DMS114 treated with DMSO at 0.1 percent for 48 hours (cell line): ENCODE measurements around the gene MTCL3.

Source experiments
- DNase-seq: peaks from one replicate; lab custom pipeline; 2025; ENCODE audit not compliant: unreplicated experiment; lab: John Stamatoyannopoulos, UW

The MTCL3 gene

DNA sequence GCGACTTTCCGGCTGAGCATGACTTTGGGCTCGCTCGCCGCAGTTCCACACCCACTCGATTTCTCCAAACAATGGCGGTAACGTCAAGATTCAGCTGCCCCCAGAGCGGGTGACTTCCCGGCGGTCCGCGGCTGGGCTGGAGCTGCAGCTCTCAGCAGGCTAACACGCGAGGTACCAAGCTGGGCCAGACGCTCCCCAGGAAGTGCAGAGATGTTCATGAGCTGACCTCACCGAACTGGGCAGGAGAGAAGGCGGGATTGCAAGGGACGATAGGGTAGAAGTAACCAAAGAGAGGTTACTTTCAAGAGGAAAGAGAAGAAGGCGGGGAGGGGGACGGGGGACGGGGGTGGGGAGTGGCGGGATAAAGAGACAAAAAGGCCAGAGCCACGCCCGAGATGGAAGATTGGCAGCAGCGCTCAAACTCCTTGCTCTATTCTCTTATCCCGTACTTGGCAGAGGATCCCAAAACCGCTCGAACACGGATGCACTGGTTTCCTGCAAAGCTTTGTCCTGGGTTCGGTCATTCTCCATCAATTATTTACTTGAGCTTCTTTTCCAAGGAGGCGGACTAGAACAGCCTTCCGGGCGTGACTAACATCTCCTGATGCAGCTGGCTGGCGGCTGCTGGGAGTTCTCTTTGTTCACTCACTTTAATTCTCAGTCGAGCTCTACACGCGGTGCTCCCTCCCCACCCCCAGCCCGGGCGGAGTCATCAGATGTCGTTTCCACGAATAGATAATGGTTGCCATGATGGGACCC lies at the start of gene MTCL3:
TSS of gene MTCL3 (minus strand) at position 626 of the 759 bp plus-strand sequence.
- no peak for DNase-seq

DNA sequence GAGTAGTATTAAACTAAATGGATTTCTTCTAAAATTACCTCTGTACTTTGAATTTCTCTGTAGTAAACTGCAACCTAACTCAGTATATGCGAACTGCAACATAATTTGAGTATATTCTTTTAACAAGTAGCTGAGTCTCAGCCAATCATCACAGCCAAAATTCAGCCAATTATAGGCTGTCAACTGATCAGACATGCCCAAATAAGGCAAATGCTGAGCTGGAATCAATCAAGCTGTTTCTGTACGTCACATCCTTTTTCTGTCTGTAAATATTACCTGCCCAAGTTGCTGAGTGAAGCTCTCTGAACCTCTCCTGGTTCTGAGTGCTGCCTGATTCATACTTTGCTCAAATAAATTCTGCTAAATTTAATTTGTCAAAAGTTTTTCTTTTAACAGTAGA lies 48.3 kb upstream of the MTCL3 start:
- no peak for DNase-seq

DNA sequence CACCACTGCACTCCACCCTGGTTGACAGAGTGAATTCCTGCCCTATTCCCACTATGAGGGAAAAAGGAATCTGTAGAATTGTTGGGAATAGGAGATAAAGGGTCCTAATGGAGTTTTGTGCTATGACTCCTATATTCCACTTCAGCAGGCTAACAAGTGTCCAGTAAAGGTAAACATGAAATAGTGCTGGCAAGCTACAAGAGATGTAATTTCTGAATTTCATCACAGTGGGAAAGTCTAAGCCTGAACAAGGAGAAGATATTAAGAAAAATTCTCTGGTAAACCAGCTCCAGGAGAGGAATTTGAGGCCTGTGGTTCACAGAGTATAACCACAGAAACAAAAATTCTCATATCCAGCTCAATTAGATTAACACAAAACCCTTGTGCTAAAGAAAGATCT lies 47.5 kb upstream of the MTCL3 start:
- no peak for DNase-seq

DNA sequence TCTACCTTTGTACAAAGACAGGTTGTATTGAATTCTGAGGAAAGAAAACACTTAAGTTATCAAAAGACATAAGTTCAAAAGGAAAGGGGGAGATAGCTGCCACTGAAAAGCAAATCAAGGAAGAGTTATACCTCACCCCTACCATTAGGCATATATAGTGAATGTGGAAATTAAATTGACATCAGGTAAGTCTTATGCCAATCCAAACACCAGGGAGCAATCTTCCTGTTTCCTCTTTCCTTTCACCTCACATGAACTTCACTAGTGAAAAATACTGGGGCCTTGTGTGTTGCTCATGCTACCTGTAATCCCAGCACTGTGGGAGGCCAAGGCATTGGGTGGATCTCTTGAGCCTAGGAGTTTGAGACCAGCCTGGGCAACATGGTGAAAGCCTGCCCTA lies 47.0 kb upstream of the MTCL3 start:
- no peak for DNase-seq

DNA sequence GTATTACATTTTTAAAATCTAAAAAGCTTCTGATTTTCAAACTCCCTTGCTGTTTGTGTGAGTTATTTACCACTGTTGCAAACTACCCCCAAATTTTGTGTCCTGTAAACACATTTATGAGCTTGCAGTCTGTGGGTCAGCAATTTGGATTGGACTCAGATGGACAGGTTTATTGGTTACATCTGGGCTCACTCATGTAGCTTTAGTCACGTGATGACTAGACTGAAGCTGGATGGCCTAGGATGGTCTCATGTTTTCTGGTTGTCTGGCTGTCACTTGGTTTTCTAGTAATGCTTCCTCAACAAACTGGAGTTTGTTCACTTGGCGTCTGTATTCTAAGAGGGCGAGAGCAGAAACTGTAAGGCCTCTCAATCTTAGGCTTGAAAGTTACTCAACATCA lies 45.6 kb upstream of the MTCL3 start:
- no peak for DNase-seq

DNA sequence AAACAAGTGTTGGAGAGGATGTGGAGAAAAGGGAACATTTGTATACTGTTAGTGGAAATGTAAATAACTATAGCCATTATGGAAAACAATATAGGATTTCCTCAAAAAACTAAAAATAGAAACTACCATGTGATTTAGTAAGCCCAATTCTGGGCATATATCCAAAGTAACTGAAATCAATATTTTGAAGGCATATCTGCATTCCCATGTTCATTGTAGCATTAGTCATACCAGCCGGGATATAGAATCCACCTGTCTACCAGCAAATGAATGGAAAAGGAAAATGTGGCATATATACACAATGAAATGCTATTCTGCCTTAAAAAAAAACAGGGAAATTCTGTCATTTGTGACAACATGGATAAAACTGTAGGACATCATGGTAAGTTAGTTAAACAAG lies 42.5 kb upstream of the MTCL3 start:
- no peak for DNase-seq

DNA sequence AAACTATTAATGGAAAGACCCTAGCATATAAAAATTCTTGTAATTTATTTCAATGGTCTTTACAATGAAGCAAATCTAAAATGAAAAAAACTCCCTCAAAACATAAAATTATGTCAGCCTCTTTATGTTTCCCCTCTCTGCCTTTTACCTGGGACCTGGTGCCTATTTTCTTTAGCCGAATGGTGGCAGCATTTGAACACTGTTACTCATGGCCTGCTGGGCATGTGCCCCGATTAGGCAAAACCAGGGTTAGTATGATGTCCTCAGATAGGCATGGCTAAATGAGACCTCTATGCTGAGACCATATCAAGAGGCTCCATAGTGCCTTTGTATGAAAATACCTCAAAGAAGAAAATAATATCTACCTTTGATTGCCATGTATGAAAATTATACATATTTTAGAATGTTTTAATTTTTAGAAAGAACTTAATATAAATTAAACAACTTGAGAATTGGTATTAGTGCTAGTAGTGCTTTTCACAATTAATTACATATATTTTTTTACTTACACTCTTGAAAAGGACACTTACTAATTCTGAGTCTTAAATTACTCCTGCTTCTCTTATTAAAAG lies 35.4 kb upstream of the MTCL3 start:
- peak; percentile 8 for DNase-seq

DNA sequence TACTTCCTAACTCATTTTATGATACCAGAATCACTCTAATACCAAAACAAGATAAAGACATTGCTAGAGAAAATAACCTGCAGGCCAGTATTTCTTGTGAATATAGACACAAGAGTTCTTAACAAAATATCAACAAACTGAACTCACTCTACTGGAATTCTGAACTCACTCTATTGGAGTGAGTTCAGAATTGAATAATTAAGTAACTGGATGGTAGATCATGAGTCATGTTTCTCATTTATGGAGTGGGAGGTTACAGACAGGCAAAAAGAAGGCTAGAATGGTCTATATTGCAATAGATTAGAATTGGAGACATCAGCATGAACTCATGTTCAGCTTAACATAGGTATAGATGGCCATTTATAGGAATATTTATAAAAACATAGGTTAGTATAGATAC lies 31.3 kb upstream of the MTCL3 start:
- DNase-seq = no peak

DNA sequence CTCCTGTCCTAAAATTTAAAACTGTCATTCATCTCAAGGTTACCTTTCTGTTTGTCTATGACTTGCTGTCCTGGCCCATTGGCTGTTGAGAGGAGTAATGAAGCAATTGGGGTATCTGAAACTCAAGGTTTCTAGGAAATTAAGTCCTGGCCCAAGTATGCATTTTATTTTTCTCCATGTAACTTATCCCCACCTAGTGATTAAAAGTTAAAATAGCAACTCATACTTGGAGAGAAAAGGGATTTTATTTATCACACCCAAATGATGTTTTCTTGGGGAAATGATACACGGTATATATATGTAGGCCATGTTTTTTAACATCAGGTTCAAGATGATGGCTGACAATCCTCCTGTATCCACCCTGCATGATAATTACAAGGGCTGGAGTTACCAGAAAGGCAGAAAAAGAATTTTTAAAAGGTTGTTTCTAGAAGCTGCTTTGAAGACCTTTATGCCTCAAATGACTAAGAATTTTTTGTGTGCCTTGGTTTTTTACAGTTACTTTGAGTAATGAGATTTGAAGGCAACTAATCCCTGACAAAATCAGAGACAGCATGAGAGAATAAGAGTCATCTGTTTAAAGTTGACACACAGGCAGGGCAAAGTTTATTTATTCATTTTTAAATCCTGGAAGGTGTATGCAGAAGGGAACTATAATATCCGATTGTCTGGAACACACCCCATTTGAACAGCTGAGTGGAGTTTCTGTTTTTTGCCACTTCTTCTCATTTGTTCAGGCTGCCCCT lies 28.9 kb upstream of the MTCL3 start:
- DNase-seq = peak; percentile 2

DNA sequence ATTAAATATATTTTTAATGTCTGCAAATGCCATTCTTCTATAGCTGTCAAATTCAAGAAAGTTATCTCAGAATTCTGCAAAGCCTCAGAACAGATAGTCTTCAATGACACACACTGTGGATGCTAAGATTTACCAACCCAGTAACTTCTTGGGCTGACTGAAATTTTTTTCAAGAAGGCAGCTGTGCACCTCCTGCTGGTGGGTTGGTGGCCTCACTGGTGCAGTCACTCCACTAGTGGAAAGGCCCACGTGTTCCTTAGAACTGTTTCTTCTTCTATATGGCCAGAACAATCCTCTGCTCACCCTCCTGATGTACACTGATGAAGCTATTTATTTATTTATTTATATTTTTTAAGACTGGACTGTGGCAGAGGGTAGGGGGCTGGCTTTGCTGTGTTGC lies 28.1 kb upstream of the MTCL3 start:
- no peak for DNase-seq

DNA sequence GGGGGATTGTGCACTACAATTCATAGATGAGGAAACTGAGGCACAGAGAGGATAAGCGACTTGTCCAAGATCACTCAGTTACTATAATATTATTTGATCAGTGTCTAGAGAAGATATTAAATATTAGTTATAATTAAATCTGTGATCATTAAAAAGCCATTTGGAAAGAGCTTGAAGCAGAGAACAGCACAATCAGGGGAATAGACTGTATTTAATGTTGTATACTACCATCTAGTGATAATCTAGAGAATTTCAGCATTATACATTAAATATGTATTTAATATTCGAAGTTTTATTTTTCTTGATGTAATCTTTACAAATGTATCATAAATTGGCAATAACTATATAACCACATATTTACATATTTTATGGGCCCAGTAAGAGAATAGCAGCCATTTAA lies 20.1 kb upstream of the MTCL3 start:
- peak; percentile 20 for DNase-seq

DNA sequence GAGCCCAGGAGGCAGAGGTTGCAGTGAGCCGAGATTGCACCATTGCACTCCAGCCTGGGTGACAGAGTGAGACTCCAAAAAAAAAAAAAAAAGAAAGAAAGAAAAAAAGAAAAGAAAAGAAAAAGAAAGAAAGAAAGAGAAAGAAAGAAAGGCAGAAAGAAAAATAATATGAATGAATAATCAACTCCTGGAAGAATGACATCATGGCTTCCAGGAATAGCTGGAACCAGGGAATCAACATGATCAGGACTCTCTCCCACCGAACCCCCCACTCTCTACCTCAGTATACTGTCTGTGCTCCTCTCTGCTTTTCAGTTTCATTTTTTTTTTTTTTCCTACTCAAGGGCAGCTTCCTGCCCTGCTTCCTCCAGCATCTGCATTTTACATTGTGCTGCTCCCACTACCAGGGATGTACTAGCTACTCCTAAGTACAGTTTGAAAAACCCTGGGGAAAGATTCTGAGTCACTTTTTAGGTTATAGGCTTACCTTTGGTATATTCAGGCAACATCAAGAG lies 19.7 kb upstream of the MTCL3 start:
- DNase-seq = no peak

DNA sequence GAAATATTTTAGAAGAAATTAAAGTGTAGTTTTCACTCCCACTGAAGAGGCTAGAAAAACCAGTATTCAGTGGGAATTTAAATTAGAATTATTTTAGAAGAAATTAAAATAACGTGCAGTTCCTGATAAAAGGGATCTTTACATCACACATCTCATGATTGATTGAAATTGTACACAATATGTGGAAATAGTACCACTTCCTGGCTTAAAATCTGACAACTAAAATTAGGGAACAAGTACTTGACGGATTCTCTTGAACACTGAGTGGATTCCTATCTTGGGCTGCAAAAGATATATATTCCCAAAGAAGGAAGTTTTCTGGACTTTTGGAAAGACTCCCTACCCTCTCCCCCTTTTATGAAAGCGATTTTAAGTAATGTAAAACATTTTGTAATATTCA lies 14.6 kb upstream of the MTCL3 start:
- DNase-seq = no peak

DNA sequence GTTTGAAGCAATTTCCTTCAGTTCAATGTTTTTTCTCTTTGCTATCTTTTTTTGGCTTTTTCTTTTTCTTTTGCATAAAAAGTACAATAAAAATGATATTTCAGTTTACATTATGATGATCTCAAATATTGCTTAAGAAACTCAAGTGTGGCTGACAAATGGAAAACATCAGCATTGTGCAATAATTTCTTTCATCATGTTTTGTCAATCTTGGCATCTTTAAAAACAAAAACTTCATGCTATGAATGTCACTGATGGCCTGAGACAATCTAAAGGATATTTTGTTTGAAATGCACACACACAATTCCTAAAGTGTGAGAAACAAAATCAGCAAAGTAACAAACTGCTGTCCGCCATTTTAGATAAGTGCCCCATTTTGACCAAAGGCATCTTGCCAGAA lies 13.9 kb upstream of the MTCL3 start:
- DNase-seq = no peak

DNA sequence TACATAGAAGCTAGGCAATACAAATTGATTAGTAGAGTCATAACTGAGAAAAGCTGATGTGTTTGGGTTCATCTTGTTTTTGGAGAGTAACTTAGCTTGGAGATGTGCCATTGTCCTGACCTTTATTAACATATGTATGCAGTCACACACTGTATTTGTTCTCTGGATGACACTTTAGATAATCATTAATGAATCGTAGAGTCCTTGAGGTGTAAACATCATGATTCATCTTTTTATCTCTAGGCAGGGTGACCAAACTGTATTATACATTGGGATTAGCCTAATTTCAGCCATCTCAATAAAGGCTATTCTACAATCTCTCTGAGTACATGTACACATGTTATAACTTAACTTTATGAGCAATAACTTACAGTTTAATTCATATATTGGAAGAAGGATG lies 3.6 kb upstream of the MTCL3 start:
- no peak for DNase-seq

DNA sequence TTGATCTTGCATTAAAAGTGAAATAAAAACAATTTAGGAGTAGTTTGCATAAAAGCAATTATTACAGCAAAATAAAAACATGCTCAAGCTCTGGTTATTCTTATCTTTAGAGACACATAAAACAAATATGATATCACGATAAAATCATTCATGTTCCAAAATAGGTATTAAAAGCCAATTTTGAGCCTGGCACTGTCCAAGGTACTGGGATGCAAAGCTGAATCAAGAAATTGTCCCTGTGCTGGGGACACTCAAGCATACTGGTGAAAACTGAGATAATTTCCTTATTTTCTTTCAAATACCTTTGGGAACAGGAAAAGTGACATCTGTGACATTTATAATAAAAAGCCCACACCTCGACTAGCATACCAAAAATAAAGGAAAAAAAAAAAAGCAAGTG lies 931 bp upstream of the MTCL3 start:
- DNase-seq = no peak

DNA sequence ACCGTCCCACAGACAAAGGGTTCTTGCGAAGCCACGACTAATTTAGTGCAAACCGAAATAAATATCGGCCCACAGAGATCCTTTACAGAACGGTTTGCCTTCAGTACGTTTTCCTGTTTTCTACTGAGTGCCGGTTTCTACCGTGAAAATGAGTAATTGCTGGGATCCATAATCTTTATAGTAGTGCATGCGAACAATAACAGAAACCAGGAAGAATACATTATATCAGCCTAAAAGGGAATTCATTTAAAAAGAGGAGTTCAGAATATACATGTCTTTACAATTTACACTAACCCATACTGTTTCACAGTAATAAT lies 292 bp upstream of the MTCL3 start:
- no peak for DNase-seq

DNA sequence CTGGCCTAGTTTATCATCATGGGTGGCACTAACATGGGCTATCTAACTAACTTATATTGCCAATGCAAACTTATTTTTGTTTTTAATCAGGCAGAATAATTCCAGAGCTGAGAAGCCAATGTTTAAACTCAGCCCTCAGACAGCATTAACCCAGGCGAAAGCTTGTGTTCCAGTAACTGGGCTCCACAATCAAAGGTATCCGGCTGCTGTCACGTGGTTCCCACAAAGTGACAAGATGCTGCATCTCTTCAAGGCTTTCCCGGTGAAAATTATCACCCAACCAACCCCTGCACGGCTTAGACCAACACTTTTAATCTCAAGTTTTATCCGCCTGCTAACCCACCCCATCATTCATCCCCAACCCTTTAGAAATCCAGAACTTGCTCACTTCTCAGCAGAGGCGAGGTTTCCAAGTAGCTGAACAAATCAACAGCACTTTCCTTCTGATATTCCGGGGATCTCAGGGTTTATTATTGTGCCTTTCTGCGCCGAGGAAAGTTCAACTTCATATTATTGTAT lies 885 bp downstream of the MTCL3 start:
- no peak for DNase-seq

DNA sequence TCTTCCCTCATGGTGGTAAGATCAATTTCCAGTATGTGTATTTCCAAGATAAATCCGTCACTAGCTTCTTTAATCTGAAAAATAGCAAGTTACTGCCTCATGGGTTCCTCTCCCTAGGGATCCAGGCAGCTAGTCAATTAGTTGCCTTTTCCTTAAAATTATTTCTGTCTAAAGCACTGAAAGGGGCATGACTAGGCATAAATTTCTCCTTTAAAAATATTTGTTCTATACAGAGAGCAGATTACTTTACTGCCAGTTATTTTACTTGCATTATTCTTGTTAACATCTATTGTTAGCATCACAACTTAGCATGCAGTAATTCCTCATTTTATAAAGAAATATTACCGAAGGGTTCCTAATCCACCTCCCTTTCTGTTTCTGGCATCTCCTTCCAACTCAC lies 1.4 kb downstream of the MTCL3 start:
- DNase-seq = no peak

DNA sequence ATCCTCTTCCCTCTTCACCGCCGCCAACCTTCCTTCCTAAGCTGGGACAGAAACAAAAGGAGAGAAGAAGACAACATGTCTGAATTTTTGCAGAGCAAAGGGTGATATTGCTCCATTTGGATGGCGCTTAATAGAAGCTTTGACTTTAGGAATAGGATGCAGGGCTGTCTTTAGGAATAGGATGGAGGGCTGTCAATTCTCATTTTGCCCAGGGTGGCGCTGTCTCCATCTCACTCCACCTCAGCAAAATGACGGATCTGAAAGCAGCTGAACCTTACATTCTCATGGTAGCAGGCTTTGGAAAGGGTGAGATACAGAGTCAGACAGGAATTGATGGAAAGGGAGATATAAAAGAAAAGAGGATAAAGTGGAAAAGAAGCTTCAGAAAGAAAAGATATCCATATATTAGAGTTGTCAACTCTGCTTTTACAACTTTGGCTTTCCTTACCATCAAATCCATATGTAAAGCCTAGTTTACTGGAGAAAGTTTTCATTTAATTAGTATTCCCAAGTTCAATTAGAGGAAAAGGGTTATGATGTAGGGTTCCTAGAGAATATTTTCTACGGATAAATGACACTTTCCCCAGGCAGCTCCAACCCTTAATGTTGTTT lies 2.4 kb downstream of the MTCL3 start:
- peak; percentile 70 for DNase-seq

DNA sequence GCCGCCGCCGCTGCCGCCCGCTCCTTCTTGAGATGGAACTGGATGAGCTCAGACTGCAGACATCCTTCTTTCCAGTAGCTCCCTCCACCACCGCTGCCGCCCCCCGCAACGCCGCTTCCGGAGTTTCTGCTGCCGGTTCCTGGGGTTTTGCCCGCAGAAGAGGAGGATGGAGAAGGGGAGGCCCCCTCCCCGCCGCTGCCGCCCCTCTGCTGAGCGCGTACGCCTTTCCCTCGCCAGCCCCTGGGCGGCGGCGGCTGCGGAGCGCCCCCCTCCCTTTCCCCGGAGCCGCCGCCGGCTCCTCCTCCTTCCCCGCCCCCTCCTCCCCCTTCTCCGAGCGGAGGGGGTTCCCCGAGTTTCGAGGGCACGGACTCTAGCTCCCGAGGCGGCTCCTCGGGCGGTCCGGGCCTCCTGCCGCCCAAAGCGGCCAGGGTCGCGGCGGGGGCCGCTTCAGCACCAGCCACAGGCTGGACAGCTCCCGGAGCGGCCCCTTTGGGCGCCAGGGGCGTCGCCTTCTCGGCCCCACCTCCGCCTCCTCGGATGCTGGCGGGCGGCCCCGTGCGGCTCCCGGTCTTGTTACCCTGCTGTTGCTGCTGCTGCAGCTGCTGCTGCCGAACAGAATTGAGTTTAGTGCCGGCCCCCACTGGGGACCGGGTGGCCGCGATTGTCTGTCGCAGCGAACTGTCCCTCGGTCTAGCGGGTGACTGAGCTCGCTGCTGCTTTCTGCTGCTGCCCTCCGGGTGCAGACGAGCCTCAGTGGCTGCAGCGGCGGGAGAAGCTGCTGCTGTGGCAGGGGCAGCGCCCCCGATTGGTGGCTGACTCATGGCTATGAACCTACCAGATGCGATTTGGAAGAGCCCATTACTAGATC lies 3.1 kb downstream of the MTCL3 start:
- DNase-seq = peak; percentile 26
